GDM1 (cell line): ENCODE results near the gene GREM2.

Experiments used
- DNase-seq: peaks from one replicate; lab custom pipeline; 2025; lab: John Stamatoyannopoulos, UW

The GREM2 gene

GRCh38 chr1:240455228-240455821 lies 156.6 kb downstream of the GREM2 start:
- DNase-seq, result no peak

- no peak for DNase-seq
These were observed 166.6 kb downstream of the GREM2 start for GRCh38 chr1:240445369-240445768.

- no peak for DNase-seq
These were observed 170.3 kb downstream of the GREM2 start for GRCh38 chr1:240441669-240442068.
